NCI-H2029 treated with DMSO at 0.1 percent for 48 hours (cell line): ENCODE data around the gene REM1.

Experiments
- DNase-seq: peaks from one replicate; lab custom pipeline; 2025; lab: John Stamatoyannopoulos, UW

Gene REM1

GRCh38 chr20:31523361-31524283, 48.5 kb downstream of the REM1 start:
- DNase-seq: no peak

GRCh38 chr20:31527266-31527665, 52.2 kb downstream of the REM1 start:
- no peak for DNase-seq
